HEK293 (cell line): Measurements from ENCODE around the gene RHOD.
A peak's percentile ranks its signal among the peaks of the same experiment; 100 is the strongest.

ENCODE experiments used
- BCL11B ChIP-seq: fragments of 450-650 bp; formaldehyde crosslinking; IDR thresholded peaks from 2 replicates; pipeline ENCODE4 v1.5.1; 2016; ENCODE audit warnings: low read depth, missing biosample characterization, missing genetic modification characterization
- CTCF ChIP-seq: fragments of 450-650 bp; formaldehyde crosslinking; IDR thresholded peaks from 2 replicates; pipeline ENCODE4 v1.5.1; 2016; ENCODE audit warnings: missing biosample characterization, missing genetic modification characterization
- GLIS2 ChIP-seq: fragments of 450-650 bp; formaldehyde crosslinking; IDR thresholded peaks from 2 replicates; pipeline ENCODE4 v1.5.1; 2016; ENCODE audit warnings: missing biosample characterization, missing genetic modification characterization
- IKZF3 ChIP-seq: fragments of 450-650 bp; IDR thresholded peaks from 2 replicates; pipeline ENCODE4 v1.5.0; 2018; ENCODE audit warnings: missing biosample characterization, mild to moderate bottlenecking, missing genetic modification characterization, moderate library complexity
- KLF8 ChIP-seq: fragments of 450-650 bp; formaldehyde crosslinking; IDR thresholded peaks from 2 replicates; pipeline ENCODE4 v1.5.1; 2016; ENCODE audit warnings: missing biosample characterization, missing genetic modification characterization
- OSR2 ChIP-seq: fragments of 450-650 bp; formaldehyde crosslinking; IDR thresholded peaks from 2 replicates; pipeline ENCODE4 v1.5.1; 2016; ENCODE audit warnings: missing biosample characterization, missing genetic modification characterization
- PRDM2 ChIP-seq: fragments of 450-650 bp; formaldehyde crosslinking; IDR thresholded peaks from 2 replicates; pipeline ENCODE4 v1.5.1; 2016; ENCODE audit warnings: missing biosample characterization, missing genetic modification characterization, borderline replicate concordance
- SCRT1 ChIP-seq: fragments of 450-650 bp; formaldehyde crosslinking; IDR thresholded peaks from 2 replicates; pipeline ENCODE4 v1.5.1; 2016; ENCODE audit warnings: missing biosample characterization, missing genetic modification characterization, borderline replicate concordance
- YY2 ChIP-seq: fragments of 450-650 bp; formaldehyde crosslinking; IDR thresholded peaks from 2 replicates; pipeline ENCODE4 v1.5.1; 2016; ENCODE audit warnings: missing biosample characterization, missing genetic modification characterization
- ZBTB26 ChIP-seq: fragments of 450-650 bp; formaldehyde crosslinking; optimal IDR thresholded peaks from 2 replicates; pipeline ENCODE3; 2016; ENCODE audit warnings: missing biosample characterization, mild to moderate bottlenecking, missing genetic modification characterization
- ZEB2 ChIP-seq: fragments of 450-650 bp; formaldehyde crosslinking; IDR thresholded peaks from 2 replicates; pipeline ENCODE4 v1.5.1; 2016; ENCODE audit warnings: missing biosample characterization, missing genetic modification characterization
- ZNF112 ChIP-seq: fragments of 450-650 bp; formaldehyde crosslinking; IDR thresholded peaks from 2 replicates; pipeline ENCODE4 v1.5.0; 2017; ENCODE audit warnings: missing biosample characterization, missing genetic modification characterization
- ZNF138 ChIP-seq: fragments of 450-650 bp; formaldehyde crosslinking; IDR thresholded peaks from 2 replicates; pipeline ENCODE4 v1.5.1; 2016; ENCODE audit warnings: missing biosample characterization, missing genetic modification characterization, borderline replicate concordance
- ZNF548 ChIP-seq: fragments of 450-650 bp; formaldehyde crosslinking; IDR thresholded peaks from 2 replicates; pipeline ENCODE4 v1.5.1; 2016; ENCODE audit warnings: missing biosample characterization, missing genetic modification characterization
- ZNF624 ChIP-seq: fragments of 450-650 bp; formaldehyde crosslinking; IDR thresholded peaks from 2 replicates; pipeline ENCODE4 v1.5.1; 2017; ENCODE audit warnings: missing biosample characterization, missing genetic modification characterization
- ZNF639 ChIP-seq: fragments of 450-650 bp; formaldehyde crosslinking; IDR thresholded peaks from 2 replicates; pipeline ENCODE4 v1.5.1; 2016; ENCODE audit warnings: missing biosample characterization, missing genetic modification characterization
- ZNF747 ChIP-seq: fragments of 450-650 bp; formaldehyde crosslinking; IDR thresholded peaks from 2 replicates; pipeline ENCODE4 v1.5.1; 2016; ENCODE audit warnings: missing biosample characterization, missing genetic modification characterization
- ZNF76 ChIP-seq: fragments of 450-650 bp; formaldehyde crosslinking; IDR thresholded peaks from 2 replicates; pipeline ENCODE4; 2016; ENCODE audit warnings: low read depth, missing biosample characterization, missing genetic modification characterization, borderline replicate concordance
- ZSCAN30 ChIP-seq: fragments of 450-650 bp; IDR thresholded peaks from 2 replicates; pipeline ENCODE4 v1.5.1; 2018; ENCODE audit warnings: missing biosample characterization, mild to moderate bottlenecking, missing genetic modification characterization, moderate library complexity
- TF ChIP-seq, protein P1 (sequence below): fragments of 450-650 bp; formaldehyde crosslinking; IDR thresholded peaks from 2 replicates; pipeline ENCODE4 v1.5.1; 2016; ENCODE audit warnings: missing biosample characterization, missing genetic modification characterization
- TF ChIP-seq, protein P2 (sequence below): fragments of 450-650 bp; formaldehyde crosslinking; IDR thresholded peaks from 2 replicates; pipeline ENCODE4 v1.5.1; 2016; ENCODE audit warnings: missing biosample characterization, missing genetic modification characterization
- TF ChIP-seq, protein P3 (sequence below): fragments of 450-650 bp; formaldehyde crosslinking; IDR thresholded peaks from 2 replicates; pipeline ENCODE4 v1.5.1; 2016; ENCODE audit warnings: missing biosample characterization, missing genetic modification characterization

The RHOD gene

GRCh38 chr11:67053896-67054329 is 2.7 kb upstream of the RHOD start (continued):
- TF ChIP-seq PRDM2 (tag by site-specific recombination) (no peak), ZSCAN30 (tag by site-specific recombination) (peak; percentile 45; the same call in 1 of the 2 replicates), ZNF138 (tag by site-specific recombination) (no peak), GLIS2 (tag by site-specific recombination) (peak; percentile 89), ZEB2 (tag by site-specific recombination) (peak; percentile 50; the same call in 1 of the 2 replicates), ZNF639 (tag by site-specific recombination) (no peak), ZNF624 (tag by site-specific recombination) (no peak), ZBTB26 (tag by site-specific recombination) (no peak), ZNF548 (no peak), ZNF747 (no peak), ZNF112 (tag by site-specific recombination) (no peak), BCL11B (tag by site-specific recombination) (no peak), OSR2 (no peak), CTCF (tag by site-specific recombination) (peak; percentile 48; the same call in 1 of the 2 replicates), KLF8 (tag by site-specific recombination) (no peak), YY2 (tag by site-specific recombination) (no peak), SCRT1 (tag by site-specific recombination) (no peak), ZNF76 (tag by site-specific recombination) (no peak), IKZF3 (tag by site-specific recombination) (0 out of 2 replicates have a peak, but pooled peaks have one; percentile 6)
- TF ChIP-seq, protein P1, sequence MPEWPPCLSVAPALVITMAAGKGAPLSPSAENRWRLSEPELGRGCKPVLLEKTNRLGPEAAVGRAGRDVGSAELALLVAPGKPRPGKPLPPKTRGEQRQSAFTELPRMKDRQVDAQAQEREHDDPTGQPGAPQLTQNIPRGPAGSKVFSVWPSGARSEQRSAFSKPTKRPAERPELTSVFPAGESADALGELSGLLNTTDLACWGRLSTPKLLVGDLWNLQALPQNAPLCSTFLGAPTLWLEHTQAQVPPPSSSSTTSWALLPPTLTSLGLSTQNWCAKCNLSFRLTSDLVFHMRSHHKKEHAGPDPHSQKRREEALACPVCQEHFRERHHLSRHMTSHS, result no peak
- TF ChIP-seq, protein P2, sequence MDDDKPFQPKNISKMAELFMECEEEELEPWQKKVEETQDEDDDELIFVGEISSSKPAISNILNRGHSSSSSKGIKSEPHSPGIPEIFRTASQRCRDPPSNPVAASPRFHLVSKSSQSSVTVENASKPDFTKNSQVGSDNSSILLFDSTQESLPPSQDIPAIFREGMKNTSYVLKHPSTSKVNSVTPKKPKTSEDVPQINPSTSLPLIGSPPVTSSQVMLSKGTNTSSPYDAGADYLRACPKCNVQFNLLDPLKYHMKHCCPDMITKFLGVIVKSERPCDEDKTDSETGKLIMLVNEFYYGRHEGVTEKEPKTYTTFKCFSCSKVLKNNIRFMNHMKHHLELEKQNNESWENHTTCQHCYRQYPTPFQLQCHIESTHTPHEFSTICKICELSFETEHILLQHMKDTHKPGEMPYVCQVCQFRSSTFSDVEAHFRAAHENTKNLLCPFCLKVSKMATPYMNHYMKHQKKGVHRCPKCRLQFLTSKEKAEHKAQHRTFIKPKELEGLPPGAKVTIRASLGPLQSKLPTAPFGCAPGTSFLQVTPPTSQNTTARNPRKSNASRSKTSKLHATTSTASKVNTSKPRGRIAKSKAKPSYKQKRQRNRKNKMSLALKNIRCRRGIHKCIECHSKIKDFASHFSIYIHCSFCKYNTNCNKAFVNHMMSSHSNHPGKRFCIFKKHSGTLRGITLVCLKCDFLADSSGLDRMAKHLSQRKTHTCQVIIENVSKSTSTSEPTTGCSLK (tag by site-specific recombination), result no peak
- TF ChIP-seq, protein P3, sequence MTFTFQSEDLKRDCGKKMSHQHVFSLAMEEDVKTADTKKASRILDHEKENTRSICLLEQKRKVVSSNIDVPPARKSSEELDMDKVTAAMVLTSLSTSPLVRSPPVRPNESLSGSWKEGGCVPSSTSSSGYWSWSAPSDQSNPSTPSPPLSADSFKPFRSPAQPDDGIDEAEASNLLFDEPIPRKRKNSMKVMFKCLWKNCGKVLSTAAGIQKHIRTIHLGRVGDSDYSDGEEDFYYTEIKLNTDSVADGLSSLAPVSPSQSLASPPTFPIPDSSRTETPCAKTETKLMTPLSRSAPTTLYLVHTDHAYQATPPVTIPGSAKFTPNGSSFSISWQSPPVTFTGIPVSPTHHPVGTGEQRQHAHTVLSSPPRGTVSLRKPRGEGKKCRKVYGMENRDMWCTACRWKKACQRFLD, result no peak
- TF ChIP-seq, all 188 proteins: peak for 16
